Naive thymus-derived CD8-positive, alpha-beta T cell (primary cell): ENCODE data around the gene TEAD1. TPM values are rescaled to one million over a fixed set of nuclear protein-coding genes. Genes with fewer than 3 reads are reported as not detected.
"Not testable (repeated sequence)": the region's sequence is repeated elsewhere in the genome, so short reads cannot be mapped to it uniquely, and the experiment has no call there.

Source experiments
- ATAC-seq, 2 donors: fragments of 150-1000 bp; cut with Tn5 transposase in 1 of 2; sonication (Bioruptor Pico), chemical (Tn5 transposase) in 1 of 2; 1 replicate in 1 of 2; 2 replicates in 1 of 2; pipeline ENCODE4 v1.10.0; 2021; ENCODE audit warnings: mild to moderate bottlenecking in 2 of 2, moderate library complexity in 2 of 2
- POLR2A ChIA-PET: fragments of 350-600 bp; sonication (Branson Sonifier 250); formaldehyde crosslinking; loops from one replicate; lab custom pipeline; 2021; ENCODE audit warnings: antibody characterized with exemption; lab: Charles Lee
- DNase-seq, 10 donors: peaks; one replicate each; pipeline versions ENCODE4 v3.0.0 to v3.0.0-alpha.2; 2020 to 2022
- H3K27ac Mint-ChIP-seq, 10 donors: one replicate each; pipeline ENCODE4 v1.8.0; 2020 to 2022; ENCODE audit warnings: mild to moderate bottlenecking in 10 of 10, mixed read lengths in 10 of 10, moderate library complexity in 4 of 10, inconsistent platforms in 1 of 10
- H3K27me3 Mint-ChIP-seq, 5 donors: one replicate each; pipeline ENCODE4 v1.8.0; 2021 to 2022; ENCODE audit warnings: mixed read lengths in 5 of 5
- H3K36me3 Mint-ChIP-seq, 3 donors: one replicate each; pipeline ENCODE4 v1.8.0; 2020 to 2022; ENCODE audit warnings: mixed read lengths in 3 of 3, mild to moderate bottlenecking in 2 of 3, inconsistent platforms in 1 of 3
- H3K4me1 Mint-ChIP-seq, 4 donors: one replicate each; pipeline ENCODE4 v1.8.0; 2021 to 2022; ENCODE audit warnings: mixed read lengths in 4 of 4
- H3K4me3 Mint-ChIP-seq, 10 donors: one replicate each; pipeline ENCODE4 v1.8.0; 2020 to 2022; ENCODE audit warnings: mild to moderate bottlenecking in 10 of 10, mixed read lengths in 10 of 10, moderate library complexity in 6 of 10, inconsistent platforms in 1 of 10
- H3K9me3 Mint-ChIP-seq, 9 donors: one replicate each; pipeline ENCODE4 v1.8.0; 2020 to 2022; ENCODE audit warnings: mixed read lengths in 9 of 9, mild to moderate bottlenecking in 3 of 9, inconsistent platforms in 1 of 9, moderate library complexity in 1 of 9
- polyA plus RNA-seq, 3 donors: library from polyadenylated mRNA; unstranded; fragments of 300-500 nt; fragmentation: Illumina TruSeq; gene quantifications; one replicate each; pipeline ENCODE4 v1.2.3, GENCODE V29; 2021
- total RNA-seq, 8 experiments: library from RNA in 2 of 8; stranded (reverse) in 2 of 8; gene quantifications; one replicate each; pipeline ENCODE4 v1.2.3 and lab custom pipeline; 2021 to 2026

TEAD1 gene
- total and polyA plus RNA-seq, 5 experiments from 2014 or later, result not detected

- DNase-seq (no peak), ATAC-seq (no peak)
- Mint-ChIP-seq H3K36me3 (no peaks in the 10 kb centered on the region), H3K9me3 (no peaks in the 10 kb centered on the region), H3K4me3 (no peak overlapping the region), H3K27me3 (peaks cover 0 to 38% (median 14%) of the 10 kb centered on the region in 5 donors), H3K4me1 (no peaks in the 10 kb centered on the region), H3K27ac (no peak overlapping the region)
- POLR2A ChIA-PET, result no interaction called here
These were observed 81.6 kb downstream of the TEAD1 start for GRCh38 chr11:12755510-12756453.

- no peak for ATAC-seq
- Mint-ChIP-seq H3K4me3 (no peak overlapping the region), H3K27me3 (peaks cover 0 to 39% (median 13%) of the 10 kb centered on the region in 5 donors), H3K9me3 (no peaks in the 10 kb centered on the region), H3K27ac (no peak overlapping the region), H3K36me3 (no peaks in the 10 kb centered on the region), H3K4me1 (no peaks in the 10 kb centered on the region)
- POLR2A ChIA-PET, result no interaction called here
- no peak for DNase-seq
These were observed 82.2 kb downstream of the TEAD1 start for GRCh38 chr11:12756454-12756806.

- Mint-ChIP-seq H3K36me3 (no peaks in the 10 kb centered on the region), H3K9me3 (no peaks in the 10 kb centered on the region), H3K27ac (no peak overlapping the region), H3K4me1 (no peaks in the 10 kb centered on the region), H3K4me3 (no peak overlapping the region), H3K27me3 (peaks cover 0 to 44% (median 13%) of the 10 kb centered on the region in 5 donors)
- no peak for DNase-seq
- no peak for ATAC-seq
- POLR2A ChIA-PET, result no interaction called here
These were observed 82.6 kb downstream of the TEAD1 start for GRCh38 chr11:12756867-12757266.

GRCh38 chr11:12757416-12757815 lies 83.2 kb downstream of the TEAD1 start:
- H3K27me3 Mint-ChIP-seq, result peaks cover 0 to 46% (median 14%) of the 10 kb centered on the region in 5 donors
- no peak overlapping the region for H3K4me3 Mint-ChIP-seq
- no peak overlapping the region for H3K27ac Mint-ChIP-seq
- ATAC-seq, result no peak
- POLR2A ChIA-PET, result no interaction called here
- H3K9me3 Mint-ChIP-seq, result no peaks in the 10 kb centered on the region
- no peaks in the 10 kb centered on the region for H3K4me1 Mint-ChIP-seq
- no peaks in the 10 kb centered on the region for H3K36me3 Mint-ChIP-seq
- DNase-seq, result no peak

DNA sequence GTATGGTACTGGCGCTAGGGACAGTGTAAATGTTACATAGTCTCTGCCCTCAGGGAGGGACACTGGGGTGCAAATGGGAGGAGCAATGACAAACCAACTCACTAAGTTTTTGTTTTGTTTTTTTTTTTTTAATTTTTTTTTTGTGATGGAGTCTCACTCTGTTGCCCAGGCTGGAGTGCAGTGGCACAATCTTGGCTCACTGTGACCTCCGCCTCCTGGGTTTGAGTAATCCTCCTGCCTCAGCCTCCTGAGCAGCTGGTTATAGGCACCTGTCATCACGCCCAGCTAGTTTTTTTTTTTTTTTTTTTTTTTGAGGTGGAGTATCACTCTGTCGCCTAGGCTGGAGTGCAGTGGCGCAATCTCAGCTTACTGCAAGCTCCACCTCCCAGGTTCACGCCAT lies 83.9 kb downstream of the TEAD1 start:
- not testable (repeated sequence) for H3K4me3 Mint-ChIP-seq, H3K4me1 Mint-ChIP-seq, ATAC-seq, DNase-seq, H3K9me3 Mint-ChIP-seq, H3K36me3 Mint-ChIP-seq, H3K27ac Mint-ChIP-seq
- H3K27me3 Mint-ChIP-seq, result peaks cover 0 to 46% (median 14%) of the 10 kb centered on the region in 5 donors
- POLR2A ChIA-PET, result interaction anchor here (0.6 kb wide), 1 partner anchor 227 kb away, joined by 3 read pairs; no protein-coding TSS in a partner anchor

- Mint-ChIP-seq H3K4me3 (no peak overlapping the region), H3K27ac (no peak overlapping the region), H3K36me3 (no peaks in the 10 kb centered on the region), H3K9me3 (no peaks in the 10 kb centered on the region), H3K27me3 (peaks cover 0 to 46% (median 13%) of the 10 kb centered on the region in 5 donors), H3K4me1 (no peaks in the 10 kb centered on the region)
- POLR2A ChIA-PET, result no interaction called here
- ATAC-seq (no peak), DNase-seq (no peak)
These were observed 86.8 kb downstream of the TEAD1 start for GRCh38 chr11:12761029-12761428.

GRCh38 chr11:12762278-12762677 lies 88.1 kb downstream of the TEAD1 start:
- no peak for DNase-seq
- H3K9me3 Mint-ChIP-seq, result no peaks in the 10 kb centered on the region
- peaks cover 0 to 50% (median 13%) of the 10 kb centered on the region in 5 donors for H3K27me3 Mint-ChIP-seq
- H3K4me1 Mint-ChIP-seq, result no peaks in the 10 kb centered on the region
- ATAC-seq, result no peak
- POLR2A ChIA-PET, result no interaction called here
- H3K4me3 Mint-ChIP-seq, result no peak overlapping the region
- no peaks in the 10 kb centered on the region for H3K36me3 Mint-ChIP-seq
- no peak overlapping the region for H3K27ac Mint-ChIP-seq

GRCh38 chr11:12762696-12763324 lies 88.6 kb downstream of the TEAD1 start:
- no peaks in the 10 kb centered on the region for H3K9me3 Mint-ChIP-seq
- DNase-seq (no peak), ATAC-seq (no peak)
- no peak overlapping the region for H3K27ac Mint-ChIP-seq
- H3K27me3 Mint-ChIP-seq, result peaks cover 5 to 55% (median 17%) of the 10 kb centered on the region in 5 donors
- H3K36me3 Mint-ChIP-seq, result no peaks in the 10 kb centered on the region
- no peaks in the 10 kb centered on the region for H3K4me1 Mint-ChIP-seq
- H3K4me3 Mint-ChIP-seq, result no peak overlapping the region
- POLR2A ChIA-PET, result no interaction called here

- POLR2A ChIA-PET, result no interaction called here
- H3K4me3 Mint-ChIP-seq, result no peak overlapping the region
- H3K36me3 Mint-ChIP-seq, result no peaks in the 10 kb centered on the region
- DNase-seq (no peak), ATAC-seq (no peak)
- H3K27ac Mint-ChIP-seq, result no peak overlapping the region
- no peaks in the 10 kb centered on the region for H3K9me3 Mint-ChIP-seq
- H3K27me3 Mint-ChIP-seq, result peaks cover 9 to 50% (median 10%) of the 10 kb centered on the region in 5 donors
- H3K4me1 Mint-ChIP-seq, result no peaks in the 10 kb centered on the region
These were observed 90.1 kb downstream of the TEAD1 start for GRCh38 chr11:12764187-12764914.

DNA sequence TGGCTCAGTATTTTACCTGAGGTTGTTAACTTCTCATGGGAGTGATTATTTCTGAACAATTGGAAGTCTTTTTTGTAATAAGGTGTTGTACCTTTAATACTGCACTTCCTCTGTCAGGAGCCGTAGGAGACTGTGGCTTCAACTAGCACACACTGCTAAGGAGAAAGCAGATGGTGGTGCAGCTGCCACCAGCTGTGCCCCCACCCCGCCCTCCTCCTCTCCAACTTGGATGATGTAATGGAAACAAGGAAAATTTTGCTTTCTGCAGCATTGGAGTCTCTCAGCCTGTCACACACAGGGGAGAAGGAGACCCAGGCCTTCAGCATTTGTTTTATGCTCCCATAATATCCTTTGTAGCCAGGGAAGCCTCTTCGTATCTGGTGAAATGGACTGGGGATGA lies 91.2 kb downstream of the TEAD1 start:
- POLR2A ChIA-PET, result no interaction called here
- Mint-ChIP-seq H3K27ac (no peak overlapping the region), H3K36me3 (no peaks in the 10 kb centered on the region), H3K9me3 (no peaks in the 10 kb centered on the region), H3K4me3 (no peak overlapping the region), H3K27me3 (peaks cover 6 to 42% (median 10%) of the 10 kb centered on the region in 5 donors), H3K4me1 (no peaks in the 10 kb centered on the region)
- DNase-seq (no peak), ATAC-seq (no peak)

GRCh38 chr11:12767027-12767426 lies 92.8 kb downstream of the TEAD1 start:
- Mint-ChIP-seq H3K27ac (no peak overlapping the region), H3K4me3 (no peak overlapping the region), H3K4me1 (peaks cover 0 to 3% (median under 1%) of the 10 kb centered on the region in 4 donors), H3K9me3 (no peaks in the 10 kb centered on the region), H3K27me3 (peaks cover 4 to 26% (median 9%) of the 10 kb centered on the region in 5 donors), H3K36me3 (no peaks in the 10 kb centered on the region)
- DNase-seq, result no peak
- POLR2A ChIA-PET, result no interaction called here
- ATAC-seq, result no peak

DNA sequence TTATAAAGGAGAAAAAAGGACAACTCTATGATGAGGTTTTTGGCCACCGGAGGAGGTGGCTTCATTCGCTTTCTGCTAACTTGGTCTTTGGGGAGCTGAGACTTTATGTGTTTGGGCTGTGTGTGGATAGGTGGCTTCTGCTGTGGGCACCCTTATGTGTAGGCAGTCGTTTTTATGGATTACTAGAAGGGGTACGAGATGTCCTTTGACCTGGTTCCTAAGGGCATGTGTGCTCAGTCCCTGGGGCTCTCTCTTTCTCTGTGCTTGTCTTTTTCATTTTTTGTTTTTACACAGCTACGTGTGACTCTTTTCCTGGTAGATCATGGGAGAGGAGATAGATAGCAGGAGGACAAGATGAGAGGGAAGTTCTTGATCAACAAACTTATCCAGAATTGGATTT lies 93.4 kb downstream of the TEAD1 start:
- POLR2A ChIA-PET, result no interaction called here
- H3K27ac Mint-ChIP-seq, result no peak overlapping the region
- ATAC-seq (no peak), DNase-seq (no peak)
- H3K27me3 Mint-ChIP-seq, result peaks cover 4 to 25% (median 9%) of the 10 kb centered on the region in 5 donors
- no peak overlapping the region for H3K4me3 Mint-ChIP-seq
- peaks cover 0 to 6% (median under 1%) of the 10 kb centered on the region in 4 donors for H3K4me1 Mint-ChIP-seq
- H3K9me3 Mint-ChIP-seq, result no peaks in the 10 kb centered on the region
- no peaks in the 10 kb centered on the region for H3K36me3 Mint-ChIP-seq
